Esophagus squamous epithelium (tissue), 5 donors: ENCODE data around the gene RALB. TPM values are rescaled to one million over a fixed set of nuclear protein-coding genes. Genes with fewer than 3 reads are reported as not detected.
A peak's percentile ranks its signal among the peaks of the same experiment; 100 is the strongest.

Experiments
- DNase-seq: peaks from one replicate; lab custom pipeline; 2025; lab: John Stamatoyannopoulos, UW
- H3K27ac ChIP-seq, 4 donors: fragments of 200-600 bp; sonication (generic); one replicate each; pipeline ENCODE4 v1.5.1; 2016 to 2019; ENCODE audit warnings: mild to moderate bottlenecking in 1 of 4
- H3K27me3 ChIP-seq, 4 donors: fragments of 200-600 bp; sonication (generic); 1 replicate in 3 of 4; 2 replicates in 1 of 4; pipeline versions ENCODE4 v1.5.1 to v1.6.0; 2017 to 2021; ENCODE audit warnings: antibody characterized with exemption in 1 of 4
- H3K36me3 ChIP-seq, 3 donors: fragments of 200-600 bp; sonication (generic); one replicate each; pipeline ENCODE4 v1.5.1; 2016 to 2019
- H3K4me1 ChIP-seq, 3 donors: fragments of 200-600 bp; sonication (generic); one replicate each; pipeline ENCODE4 v1.5.1; 2017 to 2019
- H3K4me3 ChIP-seq, 4 donors: fragments of 200-600 bp; sonication (generic); 1 replicate in 3 of 4; 2 replicates in 1 of 4; pipeline ENCODE4 v1.5.1; 2016 to 2019; ENCODE audit warnings: mild to moderate bottlenecking in 2 of 4, moderate library complexity in 1 of 4
- H3K9me3 ChIP-seq, 3 donors: fragments of 200-600 bp; sonication (generic); one replicate each; pipeline ENCODE4 v1.5.1; 2016 to 2019
- POLR2A ChIP-seq, 4 donors: fragments of 450-650 bp; IDR thresholded peaks; one replicate each; pipeline ENCODE4 v1.6.1; 2017; ENCODE audit warnings: antibody characterized with exemption in 4 of 4, mild to moderate bottlenecking in 4 of 4, moderate library complexity in 3 of 4
- WGBS, 2 donors: methylation state at CpG; one replicate each; pipeline ENCODE4 v1.1.5; 2018; 5-methylcytosine and 5-hydroxymethylcytosine counted together
- intact Hi-C: fragments of 100-400 bp; cut with DNase I; formaldehyde crosslinking; loops from one replicate; pipeline ENCODE4 v1.15.0; 2022
- total RNA-seq, 4 donors: library from RNA; depleted of rRNA; stranded (reverse); fragments of >200 nt; gene quantifications; one replicate each; pipeline ENCODE4 v1.1.0, GENCODE V29; 2016
- TF ChIP-seq, protein P1 (sequence below), 6 experiments: fragments of 450-650 bp in 4 of 6; fragments of 200-600 bp in 2 of 6; sonication (generic) in 2 of 6; IDR thresholded peaks; one replicate each; pipeline ENCODE4 v1.5.1; 2016 to 2019; ENCODE audit warnings: antibody characterized with exemption in 6 of 6, mild to moderate bottlenecking in 4 of 6, moderate library complexity in 4 of 6
- donor health status: DM: yes; HTN: yes; CAD: no.

RALB gene
- total RNA-seq, 4 donors from 2014 or later = 50.2 to 99.2 (median 64.8) TPM

DNA sequence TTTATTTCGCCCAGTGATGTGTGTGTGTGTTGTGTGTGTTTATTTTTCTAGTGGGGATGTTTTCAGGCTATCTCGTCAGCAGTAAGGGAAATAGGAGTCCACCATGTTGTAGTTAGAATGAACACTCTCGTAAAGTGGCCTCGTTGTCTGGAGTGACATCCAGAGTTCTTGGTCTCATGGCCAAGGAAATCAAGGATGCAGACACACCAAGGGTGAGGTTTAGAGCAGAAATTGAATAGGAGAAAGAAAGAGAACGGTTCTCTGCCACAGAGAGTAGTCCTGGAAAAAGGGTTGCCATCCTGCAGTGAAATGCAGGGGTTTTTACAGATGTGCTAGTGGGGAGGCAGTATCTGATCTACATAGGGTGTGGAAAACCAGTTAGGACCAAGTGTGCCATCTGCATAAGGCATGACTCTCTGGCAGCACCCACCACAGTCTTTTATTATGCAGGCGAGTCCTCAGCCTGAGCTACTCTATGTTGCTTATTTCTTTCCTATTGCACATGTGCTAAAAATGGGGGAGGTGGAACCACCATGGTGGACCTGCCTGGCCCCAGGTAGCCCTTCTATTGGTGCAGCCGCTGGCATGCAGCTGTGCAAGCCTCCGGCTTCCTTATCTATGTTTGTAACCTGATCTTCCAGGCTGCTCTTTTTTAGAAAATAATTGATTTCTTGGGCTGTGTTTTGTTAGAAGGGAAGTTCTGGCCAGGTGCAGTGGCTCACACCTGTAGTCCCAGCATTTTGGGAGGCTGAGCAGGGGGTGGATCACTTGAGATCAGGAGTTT is 23.2 kb downstream of the RALB start:
- no peak for DNase-seq
- H3K9me3 ChIP-seq = no peaks in the 10 kb centered on the region
- H3K4me1 ChIP-seq = peaks cover 0 to 46% (median 10%) of the 10 kb centered on the region in 3 donors
- WGBS, 2 donors = 93 to 94% methylated on average over 8 of the region's 8 CpGs
- no peak overlapping the region for H3K4me3 ChIP-seq
- H3K36me3 ChIP-seq = peaks cover 11 to 29% (median 14%) of the 10 kb centered on the region in 3 donors
- intact Hi-C loops = no loop called here
- H3K27ac ChIP-seq = no peak overlapping the region
- TF ChIP-seq POLR2A (IDR thresholded peaks at IDR 0.05) = no peak
- TF ChIP-seq, protein P1, sequence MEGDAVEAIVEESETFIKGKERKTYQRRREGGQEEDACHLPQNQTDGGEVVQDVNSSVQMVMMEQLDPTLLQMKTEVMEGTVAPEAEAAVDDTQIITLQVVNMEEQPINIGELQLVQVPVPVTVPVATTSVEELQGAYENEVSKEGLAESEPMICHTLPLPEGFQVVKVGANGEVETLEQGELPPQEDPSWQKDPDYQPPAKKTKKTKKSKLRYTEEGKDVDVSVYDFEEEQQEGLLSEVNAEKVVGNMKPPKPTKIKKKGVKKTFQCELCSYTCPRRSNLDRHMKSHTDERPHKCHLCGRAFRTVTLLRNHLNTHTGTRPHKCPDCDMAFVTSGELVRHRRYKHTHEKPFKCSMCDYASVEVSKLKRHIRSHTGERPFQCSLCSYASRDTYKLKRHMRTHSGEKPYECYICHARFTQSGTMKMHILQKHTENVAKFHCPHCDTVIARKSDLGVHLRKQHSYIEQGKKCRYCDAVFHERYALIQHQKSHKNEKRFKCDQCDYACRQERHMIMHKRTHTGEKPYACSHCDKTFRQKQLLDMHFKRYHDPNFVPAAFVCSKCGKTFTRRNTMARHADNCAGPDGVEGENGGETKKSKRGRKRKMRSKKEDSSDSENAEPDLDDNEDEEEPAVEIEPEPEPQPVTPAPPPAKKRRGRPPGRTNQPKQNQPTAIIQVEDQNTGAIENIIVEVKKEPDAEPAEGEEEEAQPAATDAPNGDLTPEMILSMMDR (IDR thresholded peaks at IDR 0.05) = no peak
- H3K27me3 ChIP-seq = no peaks in the 10 kb centered on the region

DNA sequence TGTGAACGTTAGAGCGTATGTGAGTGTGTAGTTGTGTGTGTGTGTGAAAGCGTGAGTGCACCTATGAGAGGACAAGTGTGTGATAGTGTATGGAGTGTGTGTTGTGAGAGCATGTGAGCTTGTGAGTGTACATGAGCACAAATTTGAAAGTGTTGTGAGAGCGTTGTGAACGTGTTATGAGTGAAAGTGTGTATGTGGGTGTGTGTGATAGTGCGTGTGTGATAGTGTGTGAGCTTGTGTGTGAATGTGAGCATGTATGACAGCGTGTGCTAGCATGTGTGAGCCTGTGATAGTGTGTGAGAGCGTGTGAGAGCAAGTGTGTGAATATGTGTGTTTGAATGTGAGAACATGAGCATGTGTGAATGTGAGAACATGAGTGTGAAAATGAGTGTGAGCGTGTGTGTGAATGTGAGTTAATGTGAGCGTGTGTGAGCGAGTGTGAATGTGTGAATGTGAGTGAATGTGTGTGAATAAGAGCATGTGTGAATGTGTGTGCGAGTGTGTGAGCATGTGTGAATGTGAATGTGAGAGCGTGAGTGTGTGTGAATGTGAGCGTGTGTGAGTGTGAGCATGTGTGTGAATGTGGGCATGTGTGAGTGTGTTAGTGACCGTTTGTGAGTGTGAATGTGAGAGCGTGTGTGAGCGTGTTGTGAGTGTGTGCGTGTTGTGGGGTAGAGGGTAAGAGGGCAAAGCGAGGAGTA is 25.0 kb downstream of the RALB start:
- no peak overlapping the region for H3K4me3 ChIP-seq
- 85 to 87% methylated on average over 19 of the region's 19 CpGs for WGBS, 2 donors
- intact Hi-C loops = no loop called here
- H3K4me1 ChIP-seq = peaks cover 0 to 32% (median 10%) of the 10 kb centered on the region in 3 donors
- TF ChIP-seq POLR2A (IDR thresholded peaks at IDR 0.05) = no peak
- TF ChIP-seq, protein P1 (IDR thresholded peaks at IDR 0.05) = no peak
- no peaks in the 10 kb centered on the region for H3K9me3 ChIP-seq
- H3K27me3 ChIP-seq = no peaks in the 10 kb centered on the region
- no peak overlapping the region for H3K27ac ChIP-seq
- no peak for DNase-seq
- H3K36me3 ChIP-seq = peaks cover 11 to 47% (median 14%) of the 10 kb centered on the region in 3 donors

DNA sequence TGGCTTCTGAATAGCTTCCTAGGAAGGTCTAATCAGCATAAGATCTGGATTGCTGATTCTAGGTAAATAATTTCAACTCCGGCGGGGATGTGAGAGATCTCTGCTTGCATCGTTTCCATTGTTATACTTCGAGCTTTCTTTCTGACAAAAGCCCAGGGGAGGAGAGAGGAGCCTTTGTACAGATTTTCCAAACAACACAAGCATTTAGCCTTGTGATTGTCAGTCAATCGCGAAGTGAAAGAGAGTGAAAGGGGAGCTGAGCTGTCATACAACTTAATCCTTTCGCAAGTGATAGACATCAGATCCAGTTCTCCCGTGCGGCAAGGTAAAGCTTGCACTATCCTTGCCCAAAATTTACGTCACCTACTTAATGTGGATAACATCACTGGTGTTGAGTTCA is 26.2 kb downstream of the RALB start:
- no peak overlapping the region for H3K27ac ChIP-seq
- no peak overlapping the region for H3K4me3 ChIP-seq
- 88 to 95% methylated on average over 10 of the region's 10 CpGs for WGBS, 2 donors
- H3K9me3 ChIP-seq = no peaks in the 10 kb centered on the region
- intact Hi-C loops = no loop called here
- H3K27me3 ChIP-seq = no peaks in the 10 kb centered on the region
- no peak for DNase-seq
- no peak for TF ChIP-seq POLR2A (IDR thresholded peaks at IDR 0.05)
- TF ChIP-seq, protein P1 (IDR thresholded peaks at IDR 0.05) = no peak
- H3K36me3 ChIP-seq = peaks cover 11 to 52% (median 14%) of the 10 kb centered on the region in 3 donors
- H3K4me1 ChIP-seq = peaks cover 0 to 21% (median 0%) of the 10 kb centered on the region in 3 donors

DNA sequence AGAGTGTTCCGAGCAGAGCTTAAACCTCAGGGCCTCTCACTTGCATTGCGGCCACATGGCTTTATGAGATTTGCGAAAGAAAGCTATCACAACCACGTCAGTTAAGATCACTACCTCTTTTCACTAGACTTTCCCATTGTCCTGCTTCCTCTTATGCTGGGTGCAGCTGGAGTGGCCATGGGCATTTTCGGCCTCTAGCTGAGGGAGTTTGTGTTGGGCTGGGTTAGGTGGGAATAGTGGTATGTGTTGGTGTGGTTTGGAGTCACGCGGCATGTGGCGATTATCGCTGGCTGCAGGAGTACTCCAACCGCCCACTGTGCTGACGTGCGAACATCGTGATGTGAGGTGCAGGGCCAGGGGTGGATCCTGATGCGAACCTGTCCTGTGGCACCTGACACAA is 27.1 kb downstream of the RALB start:
- Histone ChIP-seq H3K36me3 (peaks cover 11 to 57% (median 14%) of the 10 kb centered on the region in 3 donors), H3K27ac (no peak overlapping the region), H3K9me3 (no peaks in the 10 kb centered on the region), H3K4me3 (no peak overlapping the region), H3K27me3 (no peaks in the 10 kb centered on the region), H3K4me1 (peaks cover 0 to 16% (median 0%) of the 10 kb centered on the region in 3 donors)
- intact Hi-C loops = no loop called here
- 86 to 97% methylated on average over 10 to 14 of the region's 14 CpGs for WGBS, 2 donors
- DNase-seq = no peak
- TF ChIP-seq, protein P1 (IDR thresholded peaks at IDR 0.05) = no peak
- no peak for TF ChIP-seq POLR2A (IDR thresholded peaks at IDR 0.05)

DNA sequence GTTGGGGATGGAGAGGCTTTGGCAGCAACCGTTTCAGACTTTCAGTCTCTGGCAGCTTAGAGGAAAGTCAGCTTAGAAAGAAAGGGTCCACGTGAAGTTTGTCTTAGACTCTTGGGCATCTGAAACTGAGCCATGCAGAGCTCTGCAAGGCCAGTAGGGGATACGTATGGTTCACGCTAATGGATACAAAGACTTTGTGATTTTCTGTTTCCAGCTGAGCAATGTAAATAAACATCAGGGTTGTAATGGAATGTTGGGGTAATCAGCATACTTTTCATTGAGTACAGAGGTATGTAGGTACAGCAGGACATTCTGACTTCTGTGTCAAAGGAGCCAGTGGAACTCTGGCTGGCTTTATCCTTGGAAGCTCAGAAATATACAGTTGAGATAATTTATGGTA is 31.0 kb downstream of the RALB start:
- DNase-seq = no peak
- Histone ChIP-seq H3K27ac (no peak overlapping the region), H3K4me3 (no peak overlapping the region), H3K27me3 (no peaks in the 10 kb centered on the region), H3K36me3 (peaks cover 9 to 76% (median 10%) of the 10 kb centered on the region in 3 donors), H3K4me1 (peaks cover 4 to 19% (median 10%) of the 10 kb centered on the region in 3 donors), H3K9me3 (no peaks in the 10 kb centered on the region)
- WGBS, 2 donors = 69 to 74% methylated on average over 4 of the region's 4 CpGs
- TF ChIP-seq, protein P1 (IDR thresholded peaks at IDR 0.05) = peak in 1 of 6 experiments; percentile 10
- TF ChIP-seq POLR2A (IDR thresholded peaks at IDR 0.05) = no peak
- intact Hi-C loops = no loop called here
